Lower leg skin (tissue), 3 donors: ENCODE results near the gene STS.

Source experiments
- CTCF ChIP-seq, 3 donors: fragments of 450-650 bp; IDR thresholded peaks; one replicate each; pipeline ENCODE4 v1.5.1; 2016; ENCODE audit warnings: antibody characterized with exemption in 3 of 3, mild to moderate bottlenecking in 3 of 3, moderate library complexity in 2 of 3
- POLR2A ChIP-seq, 2 donors: fragments of 450-650 bp; IDR thresholded peaks; one replicate each; pipeline ENCODE4 v1.6.1; 2016 to 2017; ENCODE audit warnings: antibody characterized with exemption in 2 of 2, mild to moderate bottlenecking in 1 of 2, moderate library complexity in 1 of 2

DNA sequence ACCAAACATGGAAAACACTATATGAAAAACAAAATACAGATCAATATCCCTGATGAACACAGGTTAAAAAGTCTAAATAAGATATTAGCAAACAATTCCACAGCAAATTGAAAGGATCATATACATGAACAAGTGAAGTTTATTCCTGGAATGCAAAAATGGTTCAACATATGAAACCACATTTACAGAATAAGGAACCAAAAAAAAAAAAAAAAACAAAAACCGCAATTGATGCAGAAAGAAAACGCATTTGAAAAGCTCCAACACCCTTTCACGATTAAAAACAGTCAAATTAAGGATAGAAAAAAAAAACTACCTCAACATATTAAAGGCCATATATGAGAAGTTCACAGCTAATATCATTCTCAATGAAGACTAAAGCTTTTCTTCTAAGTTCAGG is 45.4 kb upstream of the STS start:
- TF ChIP-seq CTCF (IDR thresholded peaks at IDR 0.05): no peak
- TF ChIP-seq POLR2A (IDR thresholded peaks at IDR 0.05): no peak
